DMS153 treated with DMSO at 0.1 percent for 48 hours (cell line): ENCODE measurements around the gene EPB41L2.
"Not testable (repeated sequence)": the region's sequence is repeated elsewhere in the genome, so short reads cannot be mapped to it uniquely, and the experiment has no call there.

ENCODE experiments used
- DNase-seq: peaks from one replicate; lab custom pipeline; 2025; ENCODE audit not compliant: unreplicated experiment; lab: John Stamatoyannopoulos, UW

The EPB41L2 gene

GRCh38 chr6:130815200-130816071, 247.6 kb downstream of the EPB41L2 start:
- no peak for DNase-seq

- DNase-seq: no peak
These were observed 248.5 kb downstream of the EPB41L2 start for GRCh38 chr6:130814506-130814905.

- DNase-seq: no peak
These were observed 251.1 kb downstream of the EPB41L2 start for GRCh38 chr6:130811932-130812331.

- no peak for DNase-seq
These were observed 252.6 kb downstream of the EPB41L2 start for GRCh38 chr6:130810307-130811030.

DNA sequence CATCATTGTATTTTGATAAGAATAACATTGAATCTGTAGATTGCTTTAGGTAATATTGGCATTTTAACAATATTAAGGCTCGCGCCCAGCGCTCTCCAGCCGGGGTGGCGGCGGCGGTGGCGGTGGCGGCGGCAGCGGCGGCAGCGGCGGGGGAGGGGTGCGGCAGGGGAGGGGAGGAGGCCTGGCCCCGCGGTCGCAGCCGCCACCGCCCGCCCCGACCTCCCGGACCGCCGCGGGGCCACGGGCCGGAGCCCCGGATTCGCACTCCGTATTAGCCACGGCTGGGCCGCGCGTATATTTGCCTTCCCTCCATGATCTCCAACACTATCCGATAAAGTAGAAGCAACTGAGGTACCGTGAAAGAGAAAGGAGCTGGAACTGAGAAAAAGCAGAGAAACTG, 261.7 kb downstream of the EPB41L2 start:
- not testable (repeated sequence) for DNase-seq

DNA sequence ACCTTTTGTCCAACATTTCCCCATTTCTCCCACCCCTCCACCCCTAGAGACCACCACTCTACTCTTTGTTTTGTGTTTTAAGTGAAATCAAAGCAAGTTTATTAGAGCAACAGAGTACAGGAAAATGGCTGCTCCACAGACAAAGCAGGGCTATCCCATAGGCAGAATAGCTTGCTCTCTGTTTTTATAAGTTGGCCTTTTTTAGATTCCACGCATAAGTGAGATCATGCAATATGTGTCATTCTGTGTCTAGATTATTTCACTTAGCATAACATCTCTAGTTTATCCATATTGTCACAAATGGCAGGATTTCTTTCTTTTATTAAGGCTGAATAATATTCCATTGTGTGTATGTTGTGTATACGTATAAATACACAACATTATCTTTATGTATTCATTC, 266.0 kb downstream of the EPB41L2 start:
- DNase-seq: no peak

GRCh38 chr6:130796313-130796905, 266.6 kb downstream of the EPB41L2 start:
- DNase-seq: no peak

DNA sequence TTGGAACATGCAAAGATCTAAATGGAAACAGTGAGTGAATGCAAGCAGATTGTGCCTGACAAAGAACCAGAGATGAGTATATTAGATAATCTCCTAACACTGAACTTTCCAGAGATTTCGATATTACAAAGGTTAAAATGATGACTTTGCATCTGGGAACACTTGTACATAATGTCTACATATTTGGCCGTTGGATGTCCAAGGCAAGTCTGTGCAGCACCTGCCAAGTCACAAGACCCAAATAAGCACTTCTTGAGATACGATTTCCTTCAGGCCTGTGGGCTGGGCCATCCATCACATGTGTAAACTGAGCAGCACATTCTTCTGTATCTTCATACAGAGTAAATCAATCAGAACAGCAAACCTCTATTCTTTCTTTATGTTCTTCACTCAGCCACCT, 268.3 kb downstream of the EPB41L2 start:
- DNase-seq: no peak

DNA sequence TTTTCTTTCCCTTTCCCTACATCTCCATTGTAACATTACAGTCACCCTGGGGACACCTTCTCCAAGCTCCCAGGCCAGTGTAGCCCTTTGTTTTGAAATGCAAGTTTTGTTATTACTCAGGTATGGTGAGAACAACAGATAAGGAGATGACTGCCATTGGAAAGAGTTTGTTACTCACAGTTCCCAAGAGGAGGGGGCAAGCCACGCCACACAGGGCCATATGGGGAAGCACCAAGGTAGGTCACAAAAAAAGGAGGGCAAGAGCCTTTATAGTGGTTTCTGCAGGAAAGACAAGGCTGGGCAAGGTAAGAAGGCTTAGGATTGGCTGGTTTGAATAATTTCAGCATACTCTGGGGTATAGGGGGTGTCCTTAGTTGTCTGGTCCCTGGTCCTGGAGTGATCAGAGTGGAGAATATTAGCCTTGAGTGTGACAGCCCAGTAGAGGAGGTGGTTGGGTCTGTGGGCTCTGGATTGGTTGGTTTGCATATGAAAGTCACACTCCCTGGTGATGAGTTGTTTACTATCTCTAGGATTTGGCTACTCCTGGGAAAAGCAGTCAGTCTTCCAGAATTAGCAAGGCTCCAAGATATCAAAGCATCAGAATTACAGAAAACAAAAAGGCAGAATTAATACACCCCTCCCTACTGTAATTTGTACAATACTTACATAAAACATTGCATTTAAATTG, 268.9 kb downstream of the EPB41L2 start:
- no peak for DNase-seq
